ENCODE results near the gene SLC45A1.

The SLC45A1 gene

DNA sequence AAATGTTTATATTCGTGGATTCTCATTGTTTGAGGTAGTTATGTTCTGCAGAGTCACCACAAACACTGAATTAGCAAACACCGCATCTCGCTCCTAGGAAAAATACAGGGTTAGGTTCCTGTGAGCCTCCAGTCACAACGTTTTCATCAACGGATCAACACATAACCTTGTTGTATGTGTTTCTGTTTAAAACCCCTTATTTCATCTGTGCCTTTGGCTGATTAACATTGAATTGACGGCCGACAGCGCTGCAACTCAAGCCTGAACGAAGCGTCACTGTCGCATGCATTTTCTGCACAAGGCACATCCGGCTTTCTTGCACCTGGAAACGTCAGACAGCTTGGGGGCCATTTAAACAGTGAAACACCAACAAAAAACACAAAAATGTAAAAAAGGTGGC is 8.4 kb downstream of the SLC45A1 start:
- H3K4me3 ChIP-seq (replicated peaks in 1 of 2; ENCODE audit: low read depth in 2 of 2, low read length in 2 of 2): no peak overlapping the region
- DNase-seq (ENCODE audit: low read depth in 2 of 2): no peak
- TF ChIP-seq, protein P1, sequence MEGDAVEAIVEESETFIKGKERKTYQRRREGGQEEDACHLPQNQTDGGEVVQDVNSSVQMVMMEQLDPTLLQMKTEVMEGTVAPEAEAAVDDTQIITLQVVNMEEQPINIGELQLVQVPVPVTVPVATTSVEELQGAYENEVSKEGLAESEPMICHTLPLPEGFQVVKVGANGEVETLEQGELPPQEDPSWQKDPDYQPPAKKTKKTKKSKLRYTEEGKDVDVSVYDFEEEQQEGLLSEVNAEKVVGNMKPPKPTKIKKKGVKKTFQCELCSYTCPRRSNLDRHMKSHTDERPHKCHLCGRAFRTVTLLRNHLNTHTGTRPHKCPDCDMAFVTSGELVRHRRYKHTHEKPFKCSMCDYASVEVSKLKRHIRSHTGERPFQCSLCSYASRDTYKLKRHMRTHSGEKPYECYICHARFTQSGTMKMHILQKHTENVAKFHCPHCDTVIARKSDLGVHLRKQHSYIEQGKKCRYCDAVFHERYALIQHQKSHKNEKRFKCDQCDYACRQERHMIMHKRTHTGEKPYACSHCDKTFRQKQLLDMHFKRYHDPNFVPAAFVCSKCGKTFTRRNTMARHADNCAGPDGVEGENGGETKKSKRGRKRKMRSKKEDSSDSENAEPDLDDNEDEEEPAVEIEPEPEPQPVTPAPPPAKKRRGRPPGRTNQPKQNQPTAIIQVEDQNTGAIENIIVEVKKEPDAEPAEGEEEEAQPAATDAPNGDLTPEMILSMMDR (IDR thresholded peaks at IDR 0.05; ENCODE audit: low read depth, low read length): no peak

DNA sequence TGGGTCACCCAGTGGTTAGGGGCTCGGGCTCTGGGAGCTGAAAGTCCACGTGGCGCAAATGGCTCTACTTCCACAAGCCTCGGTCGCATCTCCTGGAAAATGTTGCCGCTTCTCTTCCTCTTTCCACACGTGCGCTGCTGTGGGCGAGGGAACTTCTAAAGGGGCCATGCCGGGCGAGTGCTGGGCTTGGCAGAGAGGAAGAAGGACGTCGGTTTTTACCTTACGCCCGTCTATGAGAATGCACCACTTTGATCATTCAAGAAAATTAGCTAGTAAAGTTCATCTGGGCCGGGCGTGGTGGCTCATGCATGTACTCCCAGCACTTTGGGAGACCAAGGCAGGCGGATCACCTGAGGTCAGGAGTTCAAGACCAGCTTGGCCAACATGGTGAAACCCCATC is 10.4 kb downstream of the SLC45A1 start:
- no peak for DNase-seq (ENCODE audit: low read depth in 2 of 2)
- no peak overlapping the region for H3K4me3 ChIP-seq (replicated peaks in 1 of 2; ENCODE audit: low read depth in 2 of 2, low read length in 2 of 2)
- TF ChIP-seq, protein P1 (IDR thresholded peaks at IDR 0.05; ENCODE audit: low read depth, low read length): no peak

DNA sequence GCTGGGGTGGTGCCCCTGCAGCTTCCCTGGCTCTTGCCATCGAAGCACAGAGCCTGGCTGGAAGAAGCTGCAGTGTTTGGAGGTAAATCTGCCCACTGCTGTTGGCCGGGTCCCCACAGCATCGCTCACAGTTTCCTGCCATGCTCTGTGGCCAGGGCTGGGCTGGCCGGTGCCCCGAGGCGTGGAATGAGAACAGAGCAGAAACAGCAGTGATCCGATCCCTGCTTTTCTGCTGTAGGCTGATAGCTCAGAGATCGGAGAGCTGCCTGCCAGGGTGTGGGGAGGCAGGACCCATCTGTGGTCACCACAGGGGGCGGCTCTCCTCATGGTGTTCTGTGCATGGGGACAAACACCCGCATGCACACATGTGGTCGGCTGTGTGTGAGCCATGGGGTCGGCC is 11.5 kb downstream of the SLC45A1 start:
- TF ChIP-seq, protein P1 (IDR thresholded peaks at IDR 0.05; ENCODE audit: low read depth, low read length): no peak
- no peak for DNase-seq (ENCODE audit: low read depth in 2 of 2)
- H3K4me3 ChIP-seq (replicated peaks in 1 of 2; ENCODE audit: low read depth in 2 of 2, low read length in 2 of 2): no peak overlapping the region

DNA sequence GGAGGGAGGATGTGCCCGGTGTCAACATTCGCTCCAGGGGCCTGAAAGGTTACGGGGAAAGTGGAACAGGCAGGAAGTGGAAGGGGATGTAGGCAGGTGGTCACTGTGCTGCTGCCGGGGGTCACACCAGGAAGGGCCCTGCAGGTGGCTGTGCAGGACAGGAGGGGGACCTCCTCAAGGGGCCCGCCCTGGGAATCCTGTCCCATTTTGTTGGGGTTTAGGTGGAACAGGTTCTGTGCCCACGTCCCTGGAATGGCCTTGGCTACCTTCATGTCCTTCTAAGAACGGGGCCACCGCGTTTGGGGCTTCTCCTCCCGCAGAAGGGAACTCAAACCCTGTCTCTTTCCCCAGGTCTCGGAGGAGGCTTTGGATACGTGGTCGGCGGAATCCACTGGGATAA is 11.9 kb downstream of the SLC45A1 start:
- TF ChIP-seq, protein P1 (IDR thresholded peaks at IDR 0.05; ENCODE audit: low read depth, low read length): no peak
- DNase-seq (ENCODE audit: low read depth in 2 of 2): no peak
- H3K4me3 ChIP-seq (replicated peaks in 1 of 2; ENCODE audit: low read depth in 2 of 2, low read length in 2 of 2): no peak overlapping the region

DNA sequence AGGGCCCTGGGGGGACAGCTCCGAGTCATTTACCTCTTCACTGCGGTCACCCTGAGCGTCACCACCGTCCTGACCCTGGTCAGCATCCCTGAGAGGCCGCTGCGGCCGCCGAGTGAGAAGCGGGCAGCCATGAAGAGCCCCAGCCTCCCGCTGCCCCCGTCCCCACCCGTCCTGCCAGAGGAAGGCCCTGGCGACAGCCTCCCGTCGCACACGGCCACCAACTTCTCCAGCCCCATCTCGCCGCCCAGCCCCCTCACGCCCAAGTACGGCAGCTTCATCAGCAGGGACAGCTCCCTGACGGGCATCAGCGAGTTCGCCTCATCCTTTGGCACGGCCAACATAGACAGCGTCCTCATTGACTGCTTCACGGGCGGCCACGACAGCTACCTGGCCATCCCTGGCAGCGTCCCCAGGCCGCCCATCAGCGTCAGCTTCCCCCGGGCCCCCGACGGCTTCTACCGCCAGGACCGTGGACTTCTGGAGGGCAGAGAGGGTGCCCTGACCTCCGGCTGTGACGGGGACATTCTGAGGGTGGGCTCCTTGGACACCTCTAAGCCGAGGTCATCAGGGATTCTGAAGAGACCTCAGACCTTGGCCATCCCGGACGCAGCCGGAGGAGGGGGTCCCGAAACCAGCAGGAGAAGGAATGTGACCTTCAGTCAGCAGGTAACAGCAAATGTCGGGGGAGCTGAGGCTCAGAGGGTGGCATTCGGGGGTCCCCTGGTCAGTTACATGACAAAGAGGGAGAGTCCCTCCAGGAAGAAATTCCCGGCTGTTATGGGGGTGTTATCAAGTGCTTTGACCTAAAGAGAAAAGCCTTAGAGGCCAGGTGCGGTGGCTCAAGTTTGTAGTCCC is 12.6 kb downstream of the SLC45A1 start:
- TF ChIP-seq, protein P1 (IDR thresholded peaks at IDR 0.05; ENCODE audit: low read depth, low read length): no peak
- no peak for DNase-seq (ENCODE audit: low read depth in 2 of 2)
- no peak overlapping the region for H3K4me3 ChIP-seq (replicated peaks in 1 of 2; ENCODE audit: low read depth in 2 of 2, low read length in 2 of 2)

DNA sequence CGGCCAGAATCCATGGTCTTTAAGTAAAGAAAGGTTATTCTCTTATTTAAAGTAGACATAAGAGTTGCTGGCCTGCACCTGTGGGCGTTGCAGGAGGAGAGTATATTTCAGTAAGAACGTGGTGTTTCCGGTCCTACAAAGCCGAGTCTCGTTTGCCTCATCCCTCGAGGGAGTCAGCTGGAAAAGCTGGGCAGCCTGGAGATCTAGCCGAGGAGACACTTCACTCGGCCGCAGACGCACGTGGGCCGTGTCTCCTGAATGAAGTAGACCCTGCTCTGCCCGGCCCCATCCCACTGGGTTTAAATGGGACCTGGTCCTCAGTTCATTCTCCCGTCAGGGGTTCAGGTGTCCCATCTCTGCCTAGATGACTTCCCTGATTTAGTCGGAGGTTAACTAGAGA is 14.9 kb downstream of the SLC45A1 start:
- TF ChIP-seq, protein P1 (IDR thresholded peaks at IDR 0.05; ENCODE audit: low read depth, low read length): no peak
- no peak for DNase-seq (ENCODE audit: low read depth in 2 of 2)
- no peak overlapping the region for H3K4me3 ChIP-seq (replicated peaks in 1 of 2; ENCODE audit: low read depth in 2 of 2, low read length in 2 of 2)
